Skeletal muscle cell (primary cell): ENCODE results near the gene GBA3.

Source experiments
- DNase-seq: peaks from one replicate; pipeline ENCODE4 v3.0.0-alpha.2; 2010; ENCODE audit warnings: low read depth
- H3K4me3 ChIP-seq: 2 replicates; pipeline ENCODE4 v1.5.1; 2011; ENCODE audit warnings: low read depth, mild to moderate bottlenecking, control low read depth, low read length, moderate library complexity

Gene GBA3

DNA sequence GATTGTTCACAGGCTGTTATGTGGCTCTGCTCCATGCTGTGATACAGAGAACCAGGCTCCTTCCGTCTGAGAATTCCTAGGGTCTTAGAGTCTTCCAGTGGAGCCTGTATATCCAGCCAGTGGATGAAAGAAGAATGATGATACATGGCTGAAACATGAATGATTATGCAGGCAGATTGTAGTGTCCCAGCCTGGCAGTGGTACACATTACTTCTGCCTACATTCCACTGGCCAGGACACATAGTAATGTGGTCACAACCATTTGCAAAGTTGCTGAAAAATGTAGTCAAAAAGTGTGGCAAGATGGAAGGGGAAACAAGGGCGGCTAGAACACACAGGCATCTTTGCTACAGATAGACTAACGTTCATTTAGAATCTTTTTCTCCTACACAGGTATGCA is 4.5 kb upstream of the GBA3 start:
- no peak for DNase-seq
- H3K4me3 ChIP-seq, result no peak overlapping the region

- no peak overlapping the region for H3K4me3 ChIP-seq
- no peak for DNase-seq
These were observed 3.3 kb upstream of the GBA3 start for GRCh38 chr4:22689428-22689827.

DNA sequence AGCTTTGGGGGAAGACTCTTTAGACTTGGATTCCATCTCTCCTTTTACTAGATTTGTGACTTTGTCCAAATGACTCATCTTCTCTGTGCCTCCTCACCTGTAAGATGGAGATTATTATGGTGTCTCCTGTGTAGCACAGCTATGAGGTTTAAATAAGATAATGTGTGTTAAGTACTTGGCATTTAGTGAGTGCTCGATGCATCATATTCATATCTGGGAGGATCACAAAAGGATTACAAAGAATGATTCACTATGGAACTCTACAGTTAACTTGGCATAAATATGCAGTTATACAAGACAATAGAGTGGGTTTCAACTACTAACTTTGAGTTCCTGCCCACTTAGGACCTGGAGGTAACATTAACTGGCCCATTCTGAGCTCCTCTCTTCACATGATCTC is 2.3 kb downstream of the GBA3 start:
- DNase-seq, result no peak

GRCh38 chr4:22695917-22696316 is 3.2 kb downstream of the GBA3 start:
- H3K4me3 ChIP-seq, result no peak overlapping the region
- no peak for DNase-seq

More for the DNA sequence above, 2.3 kb downstream of the GBA3 start:
- no peak overlapping the region for H3K4me3 ChIP-seq

DNA sequence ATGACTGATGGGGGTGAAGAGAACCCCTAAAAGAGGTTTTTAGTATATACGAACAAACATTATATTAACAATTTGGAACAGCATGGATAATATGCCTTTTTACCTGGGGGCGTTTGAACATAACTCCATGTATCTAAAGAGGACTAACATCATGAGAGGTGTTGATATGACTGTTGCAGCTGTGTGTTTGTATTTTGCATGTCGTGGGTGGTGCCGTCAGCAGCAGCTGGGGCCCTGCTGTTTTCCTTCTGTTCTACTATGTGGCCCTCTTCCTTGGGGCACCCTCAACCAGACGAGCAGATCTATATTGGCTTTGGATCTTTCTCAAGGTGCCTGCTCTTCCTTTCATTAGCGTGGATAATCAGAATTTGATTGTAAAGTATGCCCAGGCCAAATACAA is 11.2 kb downstream of the GBA3 start:
- DNase-seq, result no peak
- no peak overlapping the region for H3K4me3 ChIP-seq

- DNase-seq, result no peak
- H3K4me3 ChIP-seq, result no peak overlapping the region
These were observed 14.7 kb downstream of the GBA3 start for GRCh38 chr4:22707390-22707789.

GRCh38 chr4:22708961-22709360 is 16.2 kb downstream of the GBA3 start:
- no peak overlapping the region for H3K4me3 ChIP-seq
- no peak for DNase-seq

DNA sequence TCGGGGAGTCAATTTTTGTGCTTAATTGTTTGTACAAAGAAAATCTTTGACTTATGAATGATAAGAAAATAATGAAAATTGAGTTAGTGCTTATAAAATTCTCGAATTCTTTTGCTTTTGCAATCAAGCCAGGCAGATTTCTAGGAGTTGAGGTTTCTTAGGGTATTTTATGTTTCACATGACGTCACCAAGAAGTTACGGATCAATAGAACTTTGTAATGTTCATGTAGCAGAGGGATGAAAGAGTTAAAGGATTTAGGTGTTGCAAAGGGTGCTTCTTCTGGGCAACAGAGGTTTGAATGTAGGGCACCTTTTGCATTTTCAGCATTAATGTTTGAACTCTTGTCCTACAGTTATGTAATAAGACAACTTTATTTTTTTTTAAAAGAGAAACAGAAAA is 19.4 kb downstream of the GBA3 start:
- H3K4me3 ChIP-seq, result no peak overlapping the region
- no peak for DNase-seq

DNA sequence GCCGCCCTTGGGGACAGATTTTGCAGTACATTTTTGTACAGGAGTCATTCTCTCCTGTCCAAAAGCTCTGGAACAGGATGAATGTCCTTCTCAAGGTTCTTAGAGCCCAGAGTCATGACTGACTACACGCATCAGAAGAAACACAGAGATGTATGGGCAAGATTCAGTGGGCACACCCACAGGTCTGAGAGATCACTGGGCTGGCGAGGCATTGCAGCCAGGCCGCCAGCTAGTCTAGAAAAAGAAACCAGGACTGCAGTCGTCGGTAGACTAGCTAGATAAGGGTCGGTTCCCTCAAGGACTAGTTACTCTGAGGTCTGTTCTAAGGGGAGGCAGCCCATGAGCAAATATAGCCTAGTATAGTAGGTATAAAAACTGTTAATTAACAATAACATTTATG is 19.8 kb downstream of the GBA3 start:
- H3K4me3 ChIP-seq, result no peak overlapping the region
- no peak for DNase-seq

- H3K4me3 ChIP-seq, result no peak overlapping the region
- no peak for DNase-seq
These were observed 21.1 kb downstream of the GBA3 start for GRCh38 chr4:22713841-22714240.

GRCh38 chr4:22719218-22719617 is 26.5 kb downstream of the GBA3 start:
- no peak overlapping the region for H3K4me3 ChIP-seq
- no peak for DNase-seq

- DNase-seq, result no peak
These were observed 27.4 kb downstream of the GBA3 start for GRCh38 chr4:22720091-22720490.

GRCh38 chr4:22721204-22721603 is 28.5 kb downstream of the GBA3 start:
- no peak overlapping the region for H3K4me3 ChIP-seq
- no peak for DNase-seq

More at GRCh38 chr4:22720091-22720490, 27.4 kb downstream of the GBA3 start:
- no peak overlapping the region for H3K4me3 ChIP-seq

GRCh38 chr4:22730021-22730420 is 37.3 kb downstream of the GBA3 start:
- no peak for DNase-seq

DNA sequence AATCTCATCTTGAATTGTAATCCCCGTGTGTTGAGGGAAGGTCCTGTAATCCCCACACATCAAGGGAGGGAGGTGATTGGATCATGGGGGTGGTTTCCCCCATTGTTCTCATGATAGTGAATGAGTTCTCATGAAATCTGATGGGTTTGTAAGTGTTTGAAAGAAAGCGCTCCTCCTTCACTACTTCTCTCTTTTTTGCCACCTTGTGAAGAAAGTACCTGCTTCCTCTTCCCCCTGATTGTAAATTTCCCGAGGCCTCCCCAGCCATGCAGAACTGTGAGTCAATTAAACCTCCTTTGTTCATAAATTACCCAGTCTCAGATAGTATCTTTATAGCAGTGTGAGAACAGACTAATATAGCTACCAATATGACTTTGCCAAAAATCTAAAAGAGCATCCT is 41.1 kb downstream of the GBA3 start:
- DNase-seq, result no peak
- no peak overlapping the region for H3K4me3 ChIP-seq

More at GRCh38 chr4:22730021-22730420, 37.3 kb downstream of the GBA3 start:
- no peak overlapping the region for H3K4me3 ChIP-seq

GRCh38 chr4:22736912-22737311 is 44.2 kb downstream of the GBA3 start:
- no peak for DNase-seq
- H3K4me3 ChIP-seq, result no peak overlapping the region

DNA sequence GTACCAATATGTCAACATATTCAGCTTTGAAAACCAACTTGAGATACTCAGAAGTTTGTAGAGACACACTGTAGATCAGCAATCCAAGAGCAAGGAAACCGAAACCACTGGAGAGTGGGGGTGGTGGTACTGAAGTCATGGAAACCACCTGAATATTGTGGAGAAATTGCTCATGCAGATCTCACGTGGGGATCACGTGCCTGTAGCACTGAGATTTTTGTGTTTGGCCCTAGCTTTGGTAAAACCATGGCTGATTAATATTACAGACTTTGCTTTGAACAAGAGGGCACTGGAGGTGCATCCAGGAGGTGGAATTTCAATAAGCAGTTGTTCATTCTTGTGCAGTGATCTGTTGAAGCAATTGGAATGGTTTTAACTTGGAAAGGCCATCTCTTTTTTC is 47.2 kb downstream of the GBA3 start:
- no peak for DNase-seq
- no peak overlapping the region for H3K4me3 ChIP-seq

GRCh38 chr4:22741744-22742143 is 49.0 kb downstream of the GBA3 start:
- H3K4me3 ChIP-seq, result no peak overlapping the region
- no peak for DNase-seq

- H3K4me3 ChIP-seq, result no peak overlapping the region
These were observed 50.6 kb downstream of the GBA3 start for GRCh38 chr4:22743290-22743689.

DNA sequence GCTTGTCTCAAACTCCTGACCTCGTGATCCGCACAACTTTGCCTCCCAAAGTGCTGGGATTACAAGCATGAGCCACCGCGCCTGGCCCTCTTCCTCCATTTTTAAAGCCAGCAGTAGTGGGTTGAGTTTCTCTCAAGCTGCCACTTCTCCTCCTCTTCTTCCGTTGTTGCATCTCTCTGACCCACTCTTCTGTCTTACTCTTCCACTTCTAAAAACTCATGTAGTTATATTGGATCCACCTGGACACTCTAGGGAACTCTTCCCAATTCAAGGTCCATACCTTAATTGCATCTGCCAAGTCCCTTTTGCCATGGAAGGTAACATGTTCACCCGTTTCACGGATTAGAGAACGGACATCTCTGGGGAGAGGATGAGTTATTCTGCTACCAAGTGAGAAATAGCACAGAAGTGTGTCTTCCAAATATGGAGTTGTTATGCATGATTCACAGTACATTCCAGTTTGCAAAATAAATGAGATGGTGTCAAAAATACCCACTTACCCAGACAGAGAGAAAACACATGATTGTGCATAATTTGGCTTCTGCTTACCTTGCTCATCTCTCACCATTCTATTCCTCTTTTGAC is 51.8 kb downstream of the GBA3 start:
- no peak for DNase-seq
- no peak overlapping the region for H3K4me3 ChIP-seq

More at GRCh38 chr4:22743290-22743689, 50.6 kb downstream of the GBA3 start:
- no peak for DNase-seq

DNA sequence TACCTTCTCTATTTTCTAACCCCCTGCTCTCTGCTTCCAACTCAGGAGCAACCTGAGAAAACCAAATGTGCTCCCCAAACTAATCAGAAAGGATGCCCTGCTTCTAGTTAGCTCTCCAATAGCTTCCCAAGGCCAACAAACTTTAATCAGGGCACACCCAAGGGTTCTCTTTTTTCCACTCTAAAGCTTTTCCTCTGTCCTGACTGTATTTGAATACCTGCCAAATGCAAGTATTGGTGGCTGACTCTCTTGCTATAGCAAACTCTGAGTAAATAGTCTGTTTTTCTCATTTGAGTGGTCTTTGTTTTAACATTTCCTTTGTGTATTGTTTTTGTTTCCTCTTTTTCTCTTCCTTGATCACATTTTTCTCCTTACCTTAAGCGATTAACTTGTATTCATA is 52.5 kb downstream of the GBA3 start:
- no peak overlapping the region for H3K4me3 ChIP-seq
- no peak for DNase-seq

DNA sequence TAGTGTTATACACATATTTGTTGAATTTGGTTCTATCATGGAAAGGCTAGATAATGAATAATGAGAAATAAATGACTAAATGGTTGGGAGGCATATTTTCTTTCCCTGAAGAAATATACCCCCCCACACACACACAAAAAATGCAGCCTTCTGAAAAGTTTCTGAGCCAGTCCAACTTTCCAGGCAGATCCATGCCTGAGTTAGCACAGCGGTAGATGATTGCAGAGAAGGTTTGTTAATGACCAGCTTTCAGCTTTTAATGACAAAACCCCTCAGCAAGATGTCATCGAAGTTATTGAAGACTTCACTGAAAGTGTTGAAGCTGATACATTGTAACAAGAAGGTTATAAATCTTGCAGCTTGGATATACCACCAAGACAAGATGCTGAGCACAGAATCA is 61.4 kb downstream of the GBA3 start:
- H3K4me3 ChIP-seq, result no peak overlapping the region
- DNase-seq, result no peak
